ENCODE measurements around the gene ZNF675. TPM values are rescaled to one million over a fixed set of nuclear protein-coding genes. Genes with fewer than 3 reads are reported as not detected.

Gene ZNF675
- 5.0 and 6.7 TPM in 2 replicates for total RNA-seq

DNA sequence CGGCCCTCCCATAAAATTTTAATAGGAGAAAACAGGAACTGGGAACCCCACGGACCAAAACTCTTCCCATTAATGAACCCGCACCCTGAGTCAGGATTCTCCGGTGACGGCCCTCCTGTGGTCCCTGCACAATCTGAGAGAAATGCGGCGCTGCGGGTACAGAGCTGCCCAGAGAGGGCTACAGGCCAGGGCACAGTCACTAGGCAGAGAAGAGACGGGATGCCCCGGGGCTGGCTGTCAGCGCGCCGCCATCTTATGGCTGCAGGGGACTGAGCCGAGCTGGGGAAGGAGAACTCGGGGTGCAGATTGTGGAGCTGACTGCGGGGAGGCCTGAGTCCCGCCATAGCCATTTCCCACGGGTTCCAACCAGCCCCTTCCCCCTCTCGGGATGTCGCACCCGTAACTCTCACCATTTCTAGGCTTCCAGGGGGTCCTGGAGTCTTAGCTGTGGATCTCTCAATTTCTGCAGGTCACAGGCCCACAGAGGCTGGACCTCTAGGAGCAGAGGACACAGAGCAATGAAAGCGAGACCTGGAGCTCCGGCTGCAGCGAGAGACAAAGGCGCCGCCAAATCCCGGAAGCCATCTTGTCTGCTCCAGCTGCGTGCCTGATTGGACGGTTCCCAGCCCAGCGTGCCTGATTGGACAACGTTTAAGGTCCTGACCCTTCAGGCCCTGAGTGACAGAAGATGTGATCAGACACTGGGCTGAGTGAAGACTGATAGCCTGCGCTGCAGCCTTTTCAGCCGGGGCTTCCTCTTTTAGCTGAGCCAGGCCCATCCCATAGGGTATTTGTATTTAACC lies at the start of gene ZNF675:
Gene ZNF675, minus strand, starts transcription at position 592 of the 803 bp plus-strand sequence. Its CDS starts 179 bp downstream, at position 413.

Other genes starting within 250 kb of the ZNF675 start
- 0.50 and 0.87 TPM in 2 replicates for gene ZNF681, start 71.7 kb upstream of the ZNF675 start, total RNA-seq
- gene ZNF726, start 227.7 kb upstream of the ZNF675 start, total RNA-seq = 0.83 and 4.1 TPM in 2 replicates